ENCODE results near the gene AK2. TPM values are rescaled to one million over a fixed set of nuclear protein-coding genes. Genes with fewer than 3 reads are reported as not detected.

The AK2 gene
- total RNA-seq, 1 donor from 2014 or later: 134 TPM

DNA sequence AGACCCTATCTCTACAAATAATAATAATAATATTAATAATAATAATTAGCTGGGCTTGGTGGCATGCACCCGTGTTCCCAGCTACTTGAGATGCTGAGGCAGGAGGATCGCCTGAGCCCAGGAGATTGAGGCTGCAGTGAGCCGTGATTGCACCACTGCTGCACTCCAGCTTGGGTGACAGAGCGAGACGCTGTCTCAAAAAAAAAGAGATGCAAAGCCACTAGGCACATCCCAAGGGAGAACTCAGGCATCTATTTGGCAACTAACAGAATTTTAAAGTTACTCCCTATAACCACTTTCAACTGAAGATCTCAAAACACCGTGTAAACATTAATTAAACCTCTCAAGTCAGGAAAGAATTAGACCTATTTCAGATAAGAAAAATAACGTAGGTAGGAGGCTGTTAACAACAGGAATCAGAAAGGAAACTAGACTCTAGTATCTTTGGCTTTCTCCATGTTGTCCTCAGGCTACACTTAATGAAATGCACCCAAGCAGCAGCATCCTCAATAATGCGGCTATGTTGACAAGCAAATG is 75.8 kb downstream of the AK2 start:
- TF ChIP-seq CTCF (conservative IDR thresholded peaks at IDR 0.05): no peak
- Mint-ChIP-seq H3K27ac (ENCODE audit: unreplicated experiment) (no peak overlapping the region), H3K27me3 (ENCODE audit: low read depth) (peaks cover 2% of the 10 kb centered on the region), H3K9me3 (no peaks in the 10 kb centered on the region), H3K36me3 (ENCODE audit: low read depth) (no peaks in the 10 kb centered on the region), H3K4me3 (peak overlapping the region; percentile 65), H3K4me1 (peaks cover 35% of the 10 kb centered on the region)
- DNase-seq (ENCODE audit: low read depth, low spot score): no peak

- no peak for DNase-seq (ENCODE audit: low read depth, low spot score)
- peak overlapping the region; percentile 23 for H3K4me3 Mint-ChIP-seq
- H3K9me3 Mint-ChIP-seq: no peaks in the 10 kb centered on the region
- no peak overlapping the region for H3K27ac Mint-ChIP-seq (ENCODE audit: unreplicated experiment)
- peaks cover 2% of the 10 kb centered on the region for H3K27me3 Mint-ChIP-seq (ENCODE audit: low read depth)
- no peaks in the 10 kb centered on the region for H3K36me3 Mint-ChIP-seq (ENCODE audit: low read depth)
- H3K4me1 Mint-ChIP-seq: peaks cover 35% of the 10 kb centered on the region
- no peak for TF ChIP-seq CTCF (conservative IDR thresholded peaks at IDR 0.05)
Measured at GRCh38 chr1:32960342-32960741, 76.3 kb downstream of the AK2 start.

DNA sequence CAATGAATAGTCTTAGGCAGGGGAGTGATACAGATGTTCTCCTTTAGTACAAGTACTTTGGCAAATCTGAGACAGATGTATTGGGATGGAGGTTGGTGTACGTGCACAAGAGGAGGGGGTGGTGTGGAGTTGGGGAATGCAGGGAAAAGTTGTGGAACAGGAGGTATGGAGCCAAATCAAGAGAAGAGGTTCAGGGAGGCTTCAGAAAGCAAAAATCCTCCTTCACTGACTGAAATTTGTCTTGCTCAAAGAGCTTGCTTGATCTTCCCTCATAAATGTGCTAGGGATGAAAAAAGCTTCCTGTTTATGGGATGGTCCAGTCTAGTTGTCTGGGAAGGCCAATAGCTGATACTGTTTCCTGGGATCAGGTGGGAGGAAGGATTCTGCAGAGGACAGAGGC is 77.9 kb downstream of the AK2 start:
- H3K36me3 Mint-ChIP-seq (ENCODE audit: low read depth): no peaks in the 10 kb centered on the region
- no peak overlapping the region for H3K4me3 Mint-ChIP-seq
- H3K27ac Mint-ChIP-seq (ENCODE audit: unreplicated experiment): no peak overlapping the region
- no peak for TF ChIP-seq CTCF (conservative IDR thresholded peaks at IDR 0.05)
- DNase-seq (ENCODE audit: low read depth, low spot score): no peak
- H3K27me3 Mint-ChIP-seq (ENCODE audit: low read depth): no peaks in the 10 kb centered on the region
- peaks cover 32% of the 10 kb centered on the region for H3K4me1 Mint-ChIP-seq
- no peaks in the 10 kb centered on the region for H3K9me3 Mint-ChIP-seq

Other genes starting within 250 kb of the AK2 start
- gene YARS1, start 219.5 kb downstream of the AK2 start, total RNA-seq: 140 and 145 TPM in 2 replicates
- 55.0 and 55.7 TPM in 2 replicates for gene S100PBP, start 219.2 kb downstream of the AK2 start, total RNA-seq
- 26.8 and 28.7 TPM in 2 replicates for gene FNDC5, start 166.0 kb downstream of the AK2 start, total RNA-seq
- gene HPCA, start 150.4 kb downstream of the AK2 start, total RNA-seq: 0.86 and 1.2 TPM in 2 replicates
- gene TMEM54, start 135.5 kb downstream of the AK2 start, total RNA-seq: 2.7 and 2.8 TPM in 2 replicates
- gene RNF19B, start 72.1 kb downstream of the AK2 start, total RNA-seq: 14.9 and 16.0 TPM in 2 replicates
- 8.1 and 9.7 TPM in 2 replicates for gene AZIN2, start 44.3 kb upstream of the AK2 start, total RNA-seq
- gene TRIM62, start 145.2 kb upstream of the AK2 start, total RNA-seq: 8.6 and 8.8 TPM in 2 replicates
- gene ZNF362, start 219.6 kb upstream of the AK2 start, total RNA-seq: 56.3 and 59.3 TPM in 2 replicates

Data from neural crest cell (in vitro differentiated cells).